HFFc6 (cell line): ENCODE data around the gene OVCH2. TPM values are rescaled to one million over a fixed set of nuclear protein-coding genes. Genes with fewer than 3 reads are reported as not detected.

ENCODE experiments used
- DNase-seq: peaks from one replicate; pipeline ENCODE4 v3.0.0-alpha.2; 2018
- H3K27ac Mint-ChIP-seq: 2 replicates; pipeline ENCODE4 v1.8.0; 2020; ENCODE audit warnings: mild to moderate bottlenecking, mixed read lengths
- H3K27me3 Mint-ChIP-seq: 2 replicates; pipeline ENCODE4 v1.8.0; 2021; ENCODE audit warnings: mild to moderate bottlenecking, moderate library complexity, mixed read lengths; ENCODE audit not compliant: insufficient read depth
- H3K36me3 Mint-ChIP-seq: 2 replicates; pipeline ENCODE4 v1.8.0; 2021; ENCODE audit warnings: low read depth, mixed read lengths
- H3K4me1 Mint-ChIP-seq: 2 replicates; pipeline ENCODE4 v1.8.0; 2020; ENCODE audit warnings: low read depth, mixed read lengths
- H3K4me3 Mint-ChIP-seq: 2 replicates; pipeline ENCODE4 v1.8.0; 2020; ENCODE audit warnings: mild to moderate bottlenecking, moderate library complexity, mixed read lengths
- H3K9me3 Mint-ChIP-seq: 2 replicates; pipeline ENCODE4 v1.8.0; 2020; ENCODE audit warnings: mild to moderate bottlenecking, mixed read lengths
- total RNA-seq, 6 experiments: library from RNA; stranded (reverse); fragmentation: NEBNext Ultra II Directional; extraction: Animal tissue kit (Norgen Biotek cat#: 25700); gene quantifications; 2 replicates in 1 of 6; 3 replicates in 5 of 6; pipeline ENCODE4 v1.2.3, GENCODE V29; 2021
- TF ChIP-seq, protein P1 (sequence below): fragments of 200-600 bp; sonication (generic); IDR thresholded peaks from 2 replicates; pipeline ENCODE4 v1.5.0; 2021; ENCODE audit warnings: antibody characterized with exemption, mild to moderate bottlenecking

OVCH2 gene
- total RNA-seq, 6 experiments from 2014 or later: not detected

DNA sequence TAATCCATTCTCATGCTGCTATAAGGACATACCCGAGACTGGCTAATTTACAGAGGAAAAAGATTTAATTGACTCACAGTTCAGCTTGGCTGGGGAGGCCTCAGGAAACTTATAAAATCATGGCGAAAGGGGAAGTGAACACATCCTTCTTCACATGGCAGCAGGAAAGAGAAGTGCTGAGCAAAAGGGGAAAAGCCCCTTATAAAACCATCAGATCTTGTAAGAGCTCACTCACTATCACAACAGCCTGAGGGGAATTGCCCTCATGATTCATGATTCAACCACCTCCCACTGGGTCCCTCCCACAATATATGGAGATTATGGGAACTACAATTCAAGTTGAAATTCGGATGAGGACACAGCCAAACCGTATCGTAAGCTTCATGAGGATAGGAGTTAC lies 29.2 kb downstream of the OVCH2 start:
- Mint-ChIP-seq H3K36me3 (no peaks in the 10 kb centered on the region), H3K27ac (peak overlapping the region; percentile 82), H3K9me3 (no peaks in the 10 kb centered on the region; the same call in 1 of the 2 replicates), H3K4me1 (peaks cover 51% of the 10 kb centered on the region), H3K27me3 (peaks cover 8% of the 10 kb centered on the region), H3K4me3 (peak overlapping the region; percentile 72)
- peak; percentile 93 for DNase-seq
- TF ChIP-seq, protein P1, sequence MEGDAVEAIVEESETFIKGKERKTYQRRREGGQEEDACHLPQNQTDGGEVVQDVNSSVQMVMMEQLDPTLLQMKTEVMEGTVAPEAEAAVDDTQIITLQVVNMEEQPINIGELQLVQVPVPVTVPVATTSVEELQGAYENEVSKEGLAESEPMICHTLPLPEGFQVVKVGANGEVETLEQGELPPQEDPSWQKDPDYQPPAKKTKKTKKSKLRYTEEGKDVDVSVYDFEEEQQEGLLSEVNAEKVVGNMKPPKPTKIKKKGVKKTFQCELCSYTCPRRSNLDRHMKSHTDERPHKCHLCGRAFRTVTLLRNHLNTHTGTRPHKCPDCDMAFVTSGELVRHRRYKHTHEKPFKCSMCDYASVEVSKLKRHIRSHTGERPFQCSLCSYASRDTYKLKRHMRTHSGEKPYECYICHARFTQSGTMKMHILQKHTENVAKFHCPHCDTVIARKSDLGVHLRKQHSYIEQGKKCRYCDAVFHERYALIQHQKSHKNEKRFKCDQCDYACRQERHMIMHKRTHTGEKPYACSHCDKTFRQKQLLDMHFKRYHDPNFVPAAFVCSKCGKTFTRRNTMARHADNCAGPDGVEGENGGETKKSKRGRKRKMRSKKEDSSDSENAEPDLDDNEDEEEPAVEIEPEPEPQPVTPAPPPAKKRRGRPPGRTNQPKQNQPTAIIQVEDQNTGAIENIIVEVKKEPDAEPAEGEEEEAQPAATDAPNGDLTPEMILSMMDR: no peak

DNA sequence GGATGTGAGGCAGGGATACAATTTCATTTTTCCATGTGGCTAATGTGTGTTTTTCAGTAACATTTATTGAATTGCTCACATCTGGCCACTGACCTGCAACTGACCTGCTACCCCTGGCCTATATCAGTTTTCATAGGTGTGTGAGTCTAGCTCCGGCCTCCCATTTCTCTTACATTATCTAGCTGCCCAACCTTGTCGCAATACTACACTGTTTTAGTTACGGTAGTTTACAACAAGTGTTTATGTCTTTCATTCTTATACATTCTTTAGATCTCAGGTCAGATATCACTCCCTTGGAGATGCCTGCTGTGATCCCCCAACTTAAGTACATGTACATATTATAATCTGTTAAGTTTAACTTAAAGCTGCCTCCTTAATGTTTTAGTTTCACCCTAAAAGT lies 30.6 kb downstream of the OVCH2 start:
- no peak for DNase-seq
- no peak overlapping the region for H3K27ac Mint-ChIP-seq
- H3K36me3 Mint-ChIP-seq: no peaks in the 10 kb centered on the region
- H3K27me3 Mint-ChIP-seq: peaks cover 2% of the 10 kb centered on the region
- H3K9me3 Mint-ChIP-seq: no peaks in the 10 kb centered on the region; the same call in 1 of the 2 replicates
- TF ChIP-seq, protein P1: no peak
- peaks cover 51% of the 10 kb centered on the region for H3K4me1 Mint-ChIP-seq
- no peak overlapping the region for H3K4me3 Mint-ChIP-seq

DNA sequence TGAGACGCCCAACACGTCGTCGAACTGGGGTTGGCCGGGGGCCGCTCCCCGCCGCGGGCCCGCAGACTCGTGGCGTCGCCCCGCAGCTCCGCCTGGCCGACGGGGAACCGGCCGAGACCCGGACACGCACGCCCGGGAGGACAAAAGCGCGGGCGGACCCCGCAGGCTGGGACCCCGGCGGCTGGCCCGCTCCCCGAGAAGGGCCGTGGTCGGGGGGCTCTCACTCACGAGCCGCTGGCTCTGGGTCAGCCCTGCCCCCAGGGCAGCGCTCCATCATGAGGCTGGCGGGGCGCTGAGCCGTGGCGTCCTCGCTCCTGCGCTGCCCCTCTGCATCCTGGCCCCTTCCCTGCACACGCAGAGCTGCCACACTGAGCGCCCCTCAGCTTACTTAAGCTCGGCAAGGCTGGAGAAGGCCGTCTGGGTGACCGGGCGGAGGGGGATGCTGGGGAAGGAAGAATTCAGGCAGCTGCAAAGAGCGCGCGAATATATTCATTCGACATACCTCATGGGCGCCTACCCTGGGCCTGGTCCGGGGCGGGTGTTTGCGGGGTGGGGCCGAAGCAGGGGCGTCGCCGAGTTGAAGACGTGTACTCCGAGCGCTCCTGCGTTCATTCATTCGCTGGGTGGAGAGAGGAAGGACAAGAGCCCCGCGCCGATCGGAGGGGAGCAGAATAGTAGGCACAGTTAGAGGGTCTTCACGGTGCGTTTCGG lies 32.4 kb downstream of the OVCH2 start:
- no peak for DNase-seq
- peak overlapping the region; percentile 73 for H3K27ac Mint-ChIP-seq
- no peaks in the 10 kb centered on the region for H3K36me3 Mint-ChIP-seq
- H3K27me3 Mint-ChIP-seq: no peaks in the 10 kb centered on the region; the same call in 1 of the 2 replicates
- H3K4me1 Mint-ChIP-seq: peaks cover 51% of the 10 kb centered on the region
- peak overlapping the region; percentile 84 for H3K4me3 Mint-ChIP-seq
- H3K9me3 Mint-ChIP-seq: no peaks in the 10 kb centered on the region; the same call in 1 of the 2 replicates
- TF ChIP-seq, protein P1: no peak

DNA sequence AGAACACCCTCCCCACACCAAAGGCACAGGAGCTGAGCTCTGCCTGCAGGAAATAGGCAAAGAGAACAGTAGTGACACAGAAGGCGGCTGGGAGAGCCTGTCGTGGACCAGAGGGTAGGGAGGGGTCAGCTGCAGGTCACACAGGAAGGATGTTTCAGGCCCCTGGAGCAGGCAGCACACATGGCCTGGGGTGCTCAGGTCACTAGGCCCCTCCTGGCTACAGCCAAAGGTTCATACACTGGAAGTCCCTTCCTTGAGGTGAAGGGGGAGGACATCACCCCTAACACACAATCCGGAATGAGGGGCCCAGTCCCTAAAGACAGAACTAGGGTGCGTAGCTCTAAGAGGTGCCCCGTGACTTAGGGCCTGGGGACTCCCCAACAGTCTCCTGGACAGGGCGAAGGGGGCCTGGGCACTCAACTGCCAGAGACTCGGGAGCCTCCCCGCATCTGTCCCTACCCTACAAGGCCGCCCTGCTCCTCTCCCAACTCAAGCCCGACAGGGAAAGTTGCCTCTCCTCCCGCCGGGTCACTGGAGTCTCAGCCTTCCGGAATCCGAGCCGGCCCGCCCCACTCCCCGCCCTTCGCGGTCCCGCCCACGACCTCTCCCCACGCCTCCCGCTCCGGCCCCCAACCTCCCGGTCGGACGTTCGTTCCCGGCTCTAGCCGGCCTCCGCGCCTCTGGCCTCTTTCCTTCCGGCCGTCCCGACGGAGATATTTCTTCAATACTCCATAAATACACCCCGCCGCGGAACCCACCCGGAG lies 33.1 kb downstream of the OVCH2 start, which contains the start of gene CYB5R2:
Gene CYB5R2, minus strand, starts transcription at position 541 of the 764 bp plus-strand sequence. CDS start 675 bp downstream, outside the sequence.
- TF ChIP-seq, protein P1: no peak
- H3K4me1 Mint-ChIP-seq: peaks cover 47% of the 10 kb centered on the region
- no peaks in the 10 kb centered on the region; the same call in 1 of the 2 replicates for H3K9me3 Mint-ChIP-seq
- H3K4me3 Mint-ChIP-seq: peak within 1 kb of the TSS; percentile 84
- DNase-seq: peak; percentile 46
- H3K27ac Mint-ChIP-seq: peak within 1 kb of the TSS; percentile 73
- H3K27me3 Mint-ChIP-seq: no peaks in the 10 kb centered on the region; the same call in 1 of the 2 replicates
- H3K36me3 Mint-ChIP-seq: no peaks in the 10 kb centered on the region

DNA sequence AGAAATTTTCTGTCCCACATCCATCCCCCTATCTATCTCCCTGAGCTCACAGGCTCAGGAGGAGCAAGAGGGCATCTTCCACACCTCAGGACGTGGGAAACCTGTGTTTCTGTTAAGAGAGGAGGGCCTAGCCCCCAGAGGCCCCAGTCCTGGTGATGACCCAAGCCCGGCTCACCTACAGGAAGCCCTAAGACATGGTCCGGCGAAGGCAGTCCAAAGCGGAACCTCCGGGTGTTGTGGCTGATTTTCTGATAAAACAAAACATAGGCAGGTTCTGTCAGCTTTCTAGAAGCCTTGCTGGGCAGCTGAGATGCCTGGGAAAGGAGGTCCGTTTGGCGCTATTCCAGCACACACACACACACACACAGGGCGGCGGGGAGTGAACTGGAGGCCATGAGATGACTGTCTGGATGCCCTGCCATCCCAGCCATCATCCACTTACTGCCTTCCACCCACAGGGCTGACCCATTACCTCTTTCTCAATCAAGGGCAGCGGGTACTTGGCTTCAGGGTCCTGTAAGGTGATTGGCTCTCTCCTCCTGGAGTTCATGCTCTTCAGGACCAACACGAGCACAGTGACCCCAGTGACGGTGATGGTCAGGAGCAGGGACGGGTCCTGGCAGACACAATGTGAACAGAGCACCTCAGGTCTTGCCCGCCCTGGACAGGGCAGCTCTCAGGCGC lies 33.9 kb downstream of the OVCH2 start:
- Mint-ChIP-seq H3K4me1 (peaks cover 40% of the 10 kb centered on the region), H3K27ac (no peak overlapping the region), H3K4me3 (peak overlapping the region; percentile 80), H3K9me3 (no peaks in the 10 kb centered on the region; the same call in 1 of the 2 replicates), H3K27me3 (no peaks in the 10 kb centered on the region; the same call in 1 of the 2 replicates), H3K36me3 (no peaks in the 10 kb centered on the region)
- DNase-seq: no peak
- TF ChIP-seq, protein P1: no peak
